MCF 10A (cell line): ENCODE data around the gene RGMA. TPM values are rescaled to one million over a fixed set of nuclear protein-coding genes. Genes with fewer than 3 reads are reported as not detected.

Experiments used
- BruUV-seq: library from RNA; stranded (reverse); fragments of 400-500 nt; replicated peaks from 2 replicates; lab custom pipeline; 2021; lab: Mats Ljungman, UMichigan
- CTCF ChIA-PET: fragments of 300-600 bp; sonication (Branson Sonifier 250); formaldehyde crosslinking; extraction: SDS; loops from one replicate; lab custom pipeline; 2021; ENCODE audit warnings: antibody characterized with exemption, inconsistent platforms; lab: Yijun Ruan, JAX
- POLR2A ChIA-PET: fragments of 300-600, 350-650 bp; sonication (Branson Sonifier 250); formaldehyde crosslinking; extraction: SDS; loops from one replicate; lab custom pipeline; 2020; ENCODE audit warnings: antibody characterized with exemption, inconsistent platforms; lab: Yijun Ruan, JAX
- DNase-seq: peaks from one replicate; pipeline ENCODE4 v3.0.0-alpha.2; 2018; ENCODE audit not compliant: unreplicated experiment
- H3K27ac Mint-ChIP-seq: one replicate; pipeline ENCODE4 v1.8.0; 2022; ENCODE audit warnings: mild to moderate bottlenecking, low read depth, mixed read lengths; ENCODE audit not compliant: unreplicated experiment
- H3K27me3 Mint-ChIP-seq: one replicate; pipeline ENCODE4 v1.8.0; 2022; ENCODE audit warnings: mixed read lengths; ENCODE audit not compliant: insufficient read depth, unreplicated experiment
- H3K36me3 Mint-ChIP-seq: one replicate; pipeline ENCODE4 v1.8.0; 2022; ENCODE audit warnings: mild to moderate bottlenecking, moderate library complexity, mixed read lengths; ENCODE audit not compliant: insufficient read depth, unreplicated experiment
- H3K4me1 Mint-ChIP-seq: one replicate; pipeline ENCODE4 v1.8.0; 2022; ENCODE audit warnings: mixed read lengths; ENCODE audit not compliant: insufficient read depth, unreplicated experiment
- H3K4me3 Mint-ChIP-seq: one replicate; pipeline ENCODE4 v1.8.0; 2022; ENCODE audit warnings: mild to moderate bottlenecking, moderate library complexity, mixed read lengths; ENCODE audit not compliant: unreplicated experiment
- H3K9me3 Mint-ChIP-seq: one replicate; pipeline ENCODE4 v1.8.0; 2022; ENCODE audit warnings: mixed read lengths; ENCODE audit not compliant: unreplicated experiment
- intact Hi-C: fragments of 100-400 bp; cut with micrococcal nuclease; formaldehyde crosslinking; loops from 2 replicates; pipeline ENCODE4 v1.14.1; 2022
- total RNA-seq: library from RNA; stranded (reverse); gene quantifications from 2 replicates; pipeline ENCODE4 v1.2.3, GENCODE V29; 2022
- TF ChIP-seq, protein P1 (sequence below): fragments of 200-600 bp; IDR thresholded peaks from one replicate; pipeline ENCODE4 v1.8.0; 2022; ENCODE audit warnings: antibody characterized with exemption, mild to moderate bottlenecking; ENCODE audit not compliant: unreplicated experiment

RGMA gene
- total RNA-seq, 1 experiment from 2014 or later = 0.51 TPM

DNA sequence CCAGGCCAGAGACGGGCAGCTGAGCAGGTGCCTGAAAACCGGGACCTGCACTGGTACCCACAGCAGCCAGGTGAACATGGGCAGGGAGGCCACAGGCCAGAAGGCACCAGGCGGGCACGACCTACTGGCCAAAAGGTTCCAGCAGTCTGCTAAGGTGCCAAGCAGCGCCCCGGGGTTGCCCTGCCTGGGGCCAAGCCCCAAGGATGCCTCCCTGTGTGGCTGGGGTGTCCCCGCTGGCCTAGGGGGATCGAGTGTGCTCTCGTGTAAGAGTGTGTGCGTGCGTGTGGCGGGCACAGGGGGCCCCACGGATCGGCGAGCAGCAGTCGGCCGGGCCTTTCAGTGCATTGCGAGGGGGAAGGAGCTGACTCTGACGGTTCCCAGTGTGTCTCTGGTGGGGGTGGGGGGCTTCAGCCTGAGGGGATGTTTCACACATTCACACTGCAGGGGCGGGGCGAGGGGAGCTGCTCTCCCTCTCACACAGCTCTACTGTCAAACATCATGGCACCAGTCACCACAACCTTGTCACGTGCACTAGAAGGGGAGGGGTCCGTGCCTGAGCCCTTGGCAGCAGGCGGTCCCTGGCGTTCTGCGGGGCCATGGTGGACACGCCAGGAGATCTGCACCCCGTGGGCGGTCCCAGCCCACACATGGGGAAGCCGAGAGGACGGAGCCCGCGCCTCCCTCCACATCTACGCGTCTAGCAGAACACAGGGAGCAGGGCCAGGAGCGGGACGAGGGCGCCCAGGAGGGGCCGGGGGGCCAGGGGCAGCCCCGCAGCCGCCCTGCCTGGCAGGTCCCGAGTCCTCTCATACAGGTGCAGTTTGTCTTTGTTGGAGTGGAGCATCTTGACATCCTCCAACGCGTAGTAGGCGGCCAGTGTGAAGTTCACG lies 44.5 kb downstream of the RGMA start:
- ChIA-PET CTCF (interaction anchor here (1.9 kb wide), 1 partner anchor 9 kb away, joined by 6 read pairs; no protein-coding TSS in a partner anchor), POLR2A (no interaction called here)
- TF ChIP-seq, protein P1, sequence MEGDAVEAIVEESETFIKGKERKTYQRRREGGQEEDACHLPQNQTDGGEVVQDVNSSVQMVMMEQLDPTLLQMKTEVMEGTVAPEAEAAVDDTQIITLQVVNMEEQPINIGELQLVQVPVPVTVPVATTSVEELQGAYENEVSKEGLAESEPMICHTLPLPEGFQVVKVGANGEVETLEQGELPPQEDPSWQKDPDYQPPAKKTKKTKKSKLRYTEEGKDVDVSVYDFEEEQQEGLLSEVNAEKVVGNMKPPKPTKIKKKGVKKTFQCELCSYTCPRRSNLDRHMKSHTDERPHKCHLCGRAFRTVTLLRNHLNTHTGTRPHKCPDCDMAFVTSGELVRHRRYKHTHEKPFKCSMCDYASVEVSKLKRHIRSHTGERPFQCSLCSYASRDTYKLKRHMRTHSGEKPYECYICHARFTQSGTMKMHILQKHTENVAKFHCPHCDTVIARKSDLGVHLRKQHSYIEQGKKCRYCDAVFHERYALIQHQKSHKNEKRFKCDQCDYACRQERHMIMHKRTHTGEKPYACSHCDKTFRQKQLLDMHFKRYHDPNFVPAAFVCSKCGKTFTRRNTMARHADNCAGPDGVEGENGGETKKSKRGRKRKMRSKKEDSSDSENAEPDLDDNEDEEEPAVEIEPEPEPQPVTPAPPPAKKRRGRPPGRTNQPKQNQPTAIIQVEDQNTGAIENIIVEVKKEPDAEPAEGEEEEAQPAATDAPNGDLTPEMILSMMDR = no peak
- intact Hi-C loops = no loop called here
- Mint-ChIP-seq H3K27ac (no peak overlapping the region), H3K27me3 (no peaks in the 10 kb centered on the region), H3K9me3 (peaks cover 9% of the 10 kb centered on the region), H3K36me3 (no peaks in the 10 kb centered on the region), H3K4me3 (no peak overlapping the region), H3K4me1 (peaks cover 7% of the 10 kb centered on the region)
- DNase-seq = no peak
- no TSS peak for BruUV-seq

DNA sequence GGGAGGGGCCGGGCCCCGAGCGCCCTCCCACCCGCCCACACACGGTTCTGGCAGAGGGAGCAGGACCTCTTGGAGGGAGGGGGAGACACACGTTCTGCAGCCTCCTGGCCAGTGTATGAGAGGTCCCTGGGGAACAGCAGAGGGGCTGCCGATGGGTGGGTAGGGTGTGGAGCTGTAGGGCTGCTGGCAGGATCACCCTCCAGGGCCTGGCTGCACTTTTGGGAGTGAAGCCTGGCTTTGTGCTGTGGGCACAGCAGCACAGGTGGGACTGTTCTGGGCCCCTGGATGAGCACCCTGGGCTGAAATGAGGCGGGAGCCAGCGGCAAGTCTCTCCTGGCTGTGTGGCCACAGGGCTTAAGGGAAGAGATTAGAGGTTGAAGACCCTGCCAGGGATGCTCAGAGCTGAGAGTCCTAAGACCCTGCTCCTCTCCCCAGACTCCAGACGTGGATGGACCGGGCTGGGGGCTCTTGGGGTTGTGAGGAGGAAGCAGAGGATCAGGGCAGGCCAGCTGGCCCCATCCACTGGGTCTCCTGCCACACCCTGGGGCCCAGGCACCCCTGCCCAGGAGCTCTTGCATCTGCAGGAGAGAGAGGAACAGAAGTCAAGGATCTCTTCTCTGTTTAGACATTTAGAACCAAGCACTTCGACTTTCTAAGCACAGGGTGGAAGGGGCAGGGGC lies 45.2 kb downstream of the RGMA start:
- Mint-ChIP-seq H3K36me3 (no peaks in the 10 kb centered on the region), H3K4me3 (no peak overlapping the region), H3K9me3 (peaks cover 9% of the 10 kb centered on the region), H3K27me3 (no peaks in the 10 kb centered on the region), H3K27ac (no peak overlapping the region), H3K4me1 (peaks cover 7% of the 10 kb centered on the region)
- no TSS peak for BruUV-seq
- ChIA-PET POLR2A (interaction anchor here (0.6 kb wide), 1 partner anchor 698 kb away, joined by 3 read pairs; no protein-coding TSS in a partner anchor), CTCF (interaction anchor here (1.9 kb wide), 1 partner anchor 8 kb away, joined by 6 read pairs; no protein-coding TSS in a partner anchor)
- DNase-seq = no peak
- intact Hi-C loops = no loop called here
- TF ChIP-seq, protein P1 = no peak

DNA sequence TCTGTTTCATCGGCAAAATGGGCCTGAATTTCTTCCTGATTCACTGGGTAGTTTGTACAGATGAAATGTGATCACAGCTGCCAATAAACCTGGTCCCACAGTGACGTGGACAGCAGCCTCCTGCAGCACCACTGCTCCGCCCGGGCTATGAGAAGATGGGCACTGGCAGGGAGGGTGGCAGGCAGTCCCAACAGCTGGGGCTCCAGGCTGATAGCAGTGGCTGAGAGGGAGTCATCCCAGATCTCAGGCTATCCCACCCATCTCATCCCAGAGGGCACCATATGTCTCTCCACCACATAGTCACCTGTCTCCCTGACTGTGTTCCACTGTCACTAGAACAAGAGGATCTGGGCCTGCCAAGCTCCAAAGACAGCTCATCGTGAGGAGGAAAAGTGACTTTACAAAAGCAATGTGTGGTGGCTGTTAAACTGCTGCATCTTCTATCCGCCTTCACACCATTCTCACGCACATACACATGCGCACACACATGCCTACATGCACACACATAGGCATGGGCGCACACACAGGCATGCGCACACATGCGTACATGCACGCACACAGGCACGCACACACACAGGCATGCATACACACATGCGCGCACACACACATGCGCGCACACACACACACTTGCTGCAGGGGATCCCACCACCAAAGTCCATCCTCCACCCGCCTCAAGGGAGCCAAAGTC lies 46.2 kb downstream of the RGMA start:
- Mint-ChIP-seq H3K36me3 (no peaks in the 10 kb centered on the region), H3K27ac (no peak overlapping the region), H3K4me3 (no peak overlapping the region), H3K4me1 (peaks cover 4% of the 10 kb centered on the region), H3K27me3 (no peaks in the 10 kb centered on the region), H3K9me3 (peaks cover 9% of the 10 kb centered on the region)
- CTCF ChIA-PET = no interaction called here
- TF ChIP-seq, protein P1 = no peak
- POLR2A ChIA-PET = no interaction called here
- DNase-seq = no peak
- BruUV-seq = no TSS peak
- intact Hi-C loops = no loop called here

DNA sequence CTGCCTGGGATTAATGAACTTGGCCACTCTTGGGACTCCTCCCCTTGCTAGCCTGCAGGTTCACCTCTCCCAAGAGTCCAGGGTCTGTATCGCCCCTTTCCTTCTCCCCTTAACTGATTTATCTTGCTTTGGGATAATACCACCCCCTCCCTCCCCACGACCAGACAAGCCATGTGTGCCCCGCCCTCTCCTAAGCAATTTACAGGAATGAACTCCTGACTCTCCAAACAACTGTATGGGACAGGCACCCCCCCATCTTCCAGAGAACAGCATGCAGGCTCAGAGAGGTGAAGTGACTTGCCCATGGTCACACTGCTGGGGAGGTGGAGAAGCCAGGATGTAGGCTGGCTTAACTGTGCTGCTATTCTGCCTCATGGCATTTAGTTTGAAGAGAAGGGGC lies 46.8 kb downstream of the RGMA start:
- CTCF ChIA-PET = no interaction called here
- peaks cover 9% of the 10 kb centered on the region for H3K9me3 Mint-ChIP-seq
- H3K4me3 Mint-ChIP-seq = no peak overlapping the region
- no TSS peak for BruUV-seq
- TF ChIP-seq, protein P1 = no peak
- no peaks in the 10 kb centered on the region for H3K27me3 Mint-ChIP-seq
- intact Hi-C loops = no loop called here
- H3K4me1 Mint-ChIP-seq = peaks cover 5% of the 10 kb centered on the region
- DNase-seq = no peak
- H3K36me3 Mint-ChIP-seq = no peaks in the 10 kb centered on the region
- no peak overlapping the region for H3K27ac Mint-ChIP-seq
- POLR2A ChIA-PET = no interaction called here
